Common myeloid progenitor, CD34-positive (primary cell): ENCODE data around the gene UNC13C.

Experiments used
- CTCF ChIA-PET: fragments of 350-600 bp; sonication (Branson Sonifier 250); formaldehyde crosslinking; loops from one replicate; lab custom pipeline; 2021; ENCODE audit warnings: antibody characterized with exemption; lab: Charles Lee
- POLR2A ChIA-PET: fragments of 350-600 bp; sonication (Branson Sonifier 250); formaldehyde crosslinking; loops from one replicate; lab custom pipeline; 2021; ENCODE audit warnings: antibody characterized with exemption; lab: Charles Lee
- DNase-seq, 3 donors: peaks; one replicate each; pipeline versions ENCODE4 v3.0.0 to v3.0.0-alpha.2; 2013
- H3K27ac ChIP-seq, 2 experiments: 1 replicate in 1 of 2; 2 replicates in 1 of 2; pipeline ENCODE4 v1.7.0; 2013; ENCODE audit warnings: inconsistent platforms in 2 of 2, low read length in 2 of 2, mild to moderate bottlenecking in 2 of 2, low read depth in 1 of 2, moderate library complexity in 1 of 2; ENCODE audit not compliant: severe bottlenecking in 2 of 2, insufficient read depth in 1 of 2, poor library complexity in 1 of 2
- H3K27me3 ChIP-seq, 5 experiments: replicated peaks in 2 of 5; 1 replicate in 3 of 5; 2 replicates in 2 of 5; pipeline versions ENCODE4 v1.6.1 to v1.7.0; 2013; ENCODE audit warnings: low read length in 4 of 5, mild to moderate bottlenecking in 2 of 5, moderate library complexity in 2 of 5, inconsistent platforms in 1 of 5; ENCODE audit not compliant: insufficient read depth in 5 of 5, control insufficient read depth in 4 of 5
- H3K36me3 ChIP-seq, 4 experiments: 1 replicate in 2 of 4; 2 replicates in 2 of 4; pipeline versions ENCODE4 v1.6.1 to v1.7.0; 2013; ENCODE audit warnings: low read length in 3 of 4, control low read depth in 1 of 4, mild to moderate bottlenecking in 1 of 4; ENCODE audit not compliant: control insufficient read depth in 4 of 4, insufficient read depth in 4 of 4
- H3K4me1 ChIP-seq, 4 experiments: 1 replicate in 3 of 4; 2 replicates in 1 of 4; pipeline versions ENCODE4 v1.6.1 to v1.7.1; 2013; ENCODE audit warnings: low read length in 3 of 4, mild to moderate bottlenecking in 3 of 4, control low read depth in 1 of 4, inconsistent platforms in 1 of 4, moderate library complexity in 1 of 4; ENCODE audit not compliant: control insufficient read depth in 4 of 4, insufficient read depth in 4 of 4; ENCODE audit errors: control extremely low read depth in 1 of 4
- H3K4me3 ChIP-seq, 7 experiments: 1 replicate in 4 of 7; 2 replicates in 3 of 7; pipeline versions ENCODE4 v1.5.1 to v1.7.0; 2013; ENCODE audit warnings: mild to moderate bottlenecking in 7 of 7, low read length in 6 of 7, moderate library complexity in 6 of 7, inconsistent platforms in 2 of 7, low read depth in 2 of 7, control low read depth in 1 of 7; ENCODE audit not compliant: insufficient read depth in 4 of 7, control insufficient read depth in 1 of 7; ENCODE audit errors: extremely low read depth in 1 of 7
- H3K9me3 ChIP-seq, 5 experiments: 1 replicate in 4 of 5; 2 replicates in 1 of 5; pipeline versions ENCODE4 v1.6.1 to v1.7.1; 2013; ENCODE audit warnings: low read length in 4 of 5, mild to moderate bottlenecking in 2 of 5, inconsistent platforms in 1 of 5, low read depth in 1 of 5, moderate library complexity in 1 of 5; ENCODE audit not compliant: control insufficient read depth in 4 of 5, insufficient read depth in 2 of 5; ENCODE audit errors: control extremely low read depth in 1 of 5
- WGBS: methylation state at CpG from one replicate; pipeline ENCODE4 v1.1.5; 2013; ENCODE audit not compliant: insufficient coverage; 5-methylcytosine and 5-hydroxymethylcytosine counted together

Gene UNC13C

GRCh38 chr15:54033356-54033860, 55.2 kb downstream of the UNC13C start:
- ChIA-PET POLR2A (no interaction called here), CTCF (no interaction called here)
- DNase-seq: no peak
- no peak overlapping the region for H3K4me3 ChIP-seq
- no peaks in the 10 kb centered on the region for H3K4me1 ChIP-seq
- peaks cover 0 to 2% (median 0%) of the 10 kb centered on the region in 5 experiments for H3K9me3 ChIP-seq
- WGBS: 90% methylated on average over 2 of the region's 3 CpGs
- H3K36me3 ChIP-seq: no peaks in the 10 kb centered on the region
- no peak overlapping the region for H3K27ac ChIP-seq
- no peaks in the 10 kb centered on the region for H3K27me3 ChIP-seq

- ChIA-PET POLR2A (no interaction called here), CTCF (no interaction called here)
- no peak for DNase-seq
- Histone ChIP-seq H3K27me3 (no peaks in the 10 kb centered on the region), H3K4me1 (no peaks in the 10 kb centered on the region), H3K36me3 (no peaks in the 10 kb centered on the region), H3K27ac (no peak overlapping the region), H3K4me3 (no peak overlapping the region), H3K9me3 (peaks cover 0 to 2% (median 0%) of the 10 kb centered on the region in 5 experiments)
- WGBS: 93% methylated on average over 3 of the region's 3 CpGs
Observed at GRCh38 chr15:54033869-54034458, 55.7 kb downstream of the UNC13C start.

GRCh38 chr15:54035616-54036015, 57.4 kb downstream of the UNC13C start:
- Histone ChIP-seq H3K4me3 (no peak overlapping the region), H3K36me3 (no peaks in the 10 kb centered on the region), H3K27me3 (no peaks in the 10 kb centered on the region), H3K9me3 (peaks cover 0 to 2% (median 0%) of the 10 kb centered on the region in 5 experiments), H3K4me1 (no peaks in the 10 kb centered on the region), H3K27ac (no peak overlapping the region)
- POLR2A ChIA-PET: no interaction called here
- DNase-seq: no peak
- WGBS: 95% methylated on average over 4 of the region's 7 CpGs
- CTCF ChIA-PET: no interaction called here

GRCh38 chr15:54045397-54045796, 67.2 kb downstream of the UNC13C start:
- no peak for DNase-seq
- Histone ChIP-seq H3K36me3 (no peaks in the 10 kb centered on the region), H3K27me3 (no peaks in the 10 kb centered on the region), H3K4me3 (no peak overlapping the region), H3K4me1 (no peaks in the 10 kb centered on the region), H3K27ac (no peak overlapping the region), H3K9me3 (peaks cover 0 to 4% (median 0%) of the 10 kb centered on the region in 5 experiments)
- CTCF ChIA-PET: no interaction called here
- POLR2A ChIA-PET: no interaction called here
- 100% methylated on average over 1 of the region's 2 CpGs for WGBS

- WGBS: no CpG with 5 or more reads among the region's 2 CpGs
- Histone ChIP-seq H3K4me1 (no peaks in the 10 kb centered on the region), H3K27me3 (no peaks in the 10 kb centered on the region), H3K36me3 (no peaks in the 10 kb centered on the region), H3K27ac (no peak overlapping the region), H3K4me3 (no peak overlapping the region), H3K9me3 (peaks cover 0 to 4% (median 0%) of the 10 kb centered on the region in 5 experiments)
- CTCF ChIA-PET: no interaction called here
- DNase-seq: no peak
- POLR2A ChIA-PET: no interaction called here
Observed at GRCh38 chr15:54046093-54046492, 67.9 kb downstream of the UNC13C start.

- H3K27me3 ChIP-seq: no peaks in the 10 kb centered on the region
- H3K36me3 ChIP-seq: no peaks in the 10 kb centered on the region
- H3K9me3 ChIP-seq: no peaks in the 10 kb centered on the region
- H3K4me3 ChIP-seq: no peak overlapping the region
- ChIA-PET CTCF (no interaction called here), POLR2A (no interaction called here)
- WGBS: 51% methylated on average over 2 of the region's 3 CpGs
- H3K4me1 ChIP-seq: no peaks in the 10 kb centered on the region
- DNase-seq: no peak
- H3K27ac ChIP-seq: no peak overlapping the region
Observed at GRCh38 chr15:54064365-54064764, 86.1 kb downstream of the UNC13C start.

GRCh38 chr15:54066403-54066802, 88.2 kb downstream of the UNC13C start:
- H3K27me3 ChIP-seq: no peaks in the 10 kb centered on the region
- POLR2A ChIA-PET: no interaction called here
- no peaks in the 10 kb centered on the region for H3K9me3 ChIP-seq
- no peak for DNase-seq
- H3K27ac ChIP-seq: no peak overlapping the region
- H3K36me3 ChIP-seq: no peaks in the 10 kb centered on the region
- no peak overlapping the region for H3K4me3 ChIP-seq
- H3K4me1 ChIP-seq: no peaks in the 10 kb centered on the region
- WGBS: 96% methylated on average over 2 of the region's 3 CpGs
- CTCF ChIA-PET: interaction anchor here (0.9 kb wide), 1 partner anchor 16 kb away, joined by 3 read pairs; no protein-coding TSS in a partner anchor
